Measurements from ENCODE around the gene WDFY4. TPM values are rescaled to one million over a fixed set of nuclear protein-coding genes. Genes with fewer than 3 reads are reported as not detected.

WDFY4 gene
- total and polyA plus RNA-seq, 5 experiments from 2014 or later: 0.04 to 8.5 (median 4.3) TPM; not detected in 1

GRCh38 chr10:48881937-48882336 lies 197.3 kb downstream of the WDFY4 start:
- ATAC-seq (no peak), DNase-seq (no peak)
- POLR2A ChIA-PET: no interaction called here
- no peaks in the 10 kb centered on the region for H3K9me3 Mint-ChIP-seq
- H3K36me3 Mint-ChIP-seq: no peaks in the 10 kb centered on the region
- peaks cover 0 to 2% (median 0%) of the 10 kb centered on the region in 4 donors for H3K4me1 Mint-ChIP-seq
- peaks cover 0 to 2% (median 0%) of the 10 kb centered on the region in 5 donors for H3K27me3 Mint-ChIP-seq
- no peak overlapping the region for H3K4me3 Mint-ChIP-seq
- no peak overlapping the region for H3K27ac Mint-ChIP-seq

- no peaks in the 10 kb centered on the region for H3K9me3 Mint-ChIP-seq
- H3K4me1 Mint-ChIP-seq: peaks cover 0 to 2% (median 0%) of the 10 kb centered on the region in 4 donors
- H3K36me3 Mint-ChIP-seq: no peaks in the 10 kb centered on the region
- H3K27ac Mint-ChIP-seq: no peak overlapping the region
- H3K4me3 Mint-ChIP-seq: no peak overlapping the region
- no peak for ATAC-seq
- H3K27me3 Mint-ChIP-seq: peaks cover 0 to 2% (median 0%) of the 10 kb centered on the region in 5 donors
- POLR2A ChIA-PET: no interaction called here
- DNase-seq: no peak
These were observed 198.2 kb downstream of the WDFY4 start for GRCh38 chr10:48882881-48883280.

GRCh38 chr10:48883701-48884100 lies 199.0 kb downstream of the WDFY4 start:
- no peak overlapping the region for H3K4me3 Mint-ChIP-seq
- no peak overlapping the region for H3K27ac Mint-ChIP-seq
- peaks cover 0 to 2% (median 0%) of the 10 kb centered on the region in 5 donors for H3K27me3 Mint-ChIP-seq
- DNase-seq (no peak), ATAC-seq (no peak)
- no peaks in the 10 kb centered on the region for H3K36me3 Mint-ChIP-seq
- H3K9me3 Mint-ChIP-seq: no peaks in the 10 kb centered on the region
- POLR2A ChIA-PET: no interaction called here
- peaks cover 0 to 2% (median 0%) of the 10 kb centered on the region in 4 donors for H3K4me1 Mint-ChIP-seq

GRCh38 chr10:48884179-48885045 lies 199.7 kb downstream of the WDFY4 start:
- no peaks in the 10 kb centered on the region for H3K9me3 Mint-ChIP-seq
- POLR2A ChIA-PET: no interaction called here

GRCh38 chr10:48885376-48885775 lies 200.7 kb downstream of the WDFY4 start:
- H3K36me3 Mint-ChIP-seq: no peaks in the 10 kb centered on the region
- H3K4me1 Mint-ChIP-seq: peaks cover 0 to 2% (median 0%) of the 10 kb centered on the region in 4 donors
- no peak for ATAC-seq
- H3K27ac Mint-ChIP-seq: no peak overlapping the region
- H3K9me3 Mint-ChIP-seq: no peaks in the 10 kb centered on the region
- H3K4me3 Mint-ChIP-seq: no peak overlapping the region
- peaks cover 0 to 2% (median 0%) of the 10 kb centered on the region in 5 donors for H3K27me3 Mint-ChIP-seq
- POLR2A ChIA-PET: no interaction called here
- no peak for DNase-seq

More at GRCh38 chr10:48884179-48885045, 199.7 kb downstream of the WDFY4 start:
- Mint-ChIP-seq H3K27ac (peak overlapping the region in 1 of 10 donors; percentile 16), H3K4me1 (peaks cover 0 to 2% (median 0%) of the 10 kb centered on the region in 4 donors), H3K27me3 (peaks cover 0 to 2% (median 0%) of the 10 kb centered on the region in 5 donors), H3K4me3 (no peak overlapping the region), H3K36me3 (no peaks in the 10 kb centered on the region)
- ATAC-seq (no peak), DNase-seq (no peak)

- Mint-ChIP-seq H3K27me3 (no peaks in the 10 kb centered on the region), H3K27ac (no peak overlapping the region), H3K9me3 (no peaks in the 10 kb centered on the region), H3K4me3 (no peak overlapping the region), H3K4me1 (peaks cover 0 to 2% (median 0%) of the 10 kb centered on the region in 4 donors), H3K36me3 (no peaks in the 10 kb centered on the region)
- ATAC-seq (no peak), DNase-seq (no peak)
- POLR2A ChIA-PET: no interaction called here
These were observed 203.3 kb downstream of the WDFY4 start for GRCh38 chr10:48887982-48888381.

GRCh38 chr10:48890888-48891850 lies 206.5 kb downstream of the WDFY4 start:
- Mint-ChIP-seq H3K27me3 (no peaks in the 10 kb centered on the region), H3K4me1 (no peaks in the 10 kb centered on the region), H3K4me3 (no peak overlapping the region), H3K9me3 (no peaks in the 10 kb centered on the region), H3K27ac (no peak overlapping the region), H3K36me3 (no peaks in the 10 kb centered on the region)
- no peak for ATAC-seq
- no peak for DNase-seq
- POLR2A ChIA-PET: no interaction called here

- Mint-ChIP-seq H3K9me3 (no peaks in the 10 kb centered on the region), H3K36me3 (no peaks in the 10 kb centered on the region), H3K27me3 (peaks cover 0 to 2% (median 0%) of the 10 kb centered on the region in 5 donors), H3K4me3 (no peak overlapping the region), H3K4me1 (no peaks in the 10 kb centered on the region), H3K27ac (no peak overlapping the region)
- DNase-seq (no peak), ATAC-seq (no peak)
- POLR2A ChIA-PET: no interaction called here
These were observed 210.5 kb downstream of the WDFY4 start for GRCh38 chr10:48894911-48895802.

GRCh38 chr10:48895803-48896195 lies 211.1 kb downstream of the WDFY4 start:
- H3K9me3 Mint-ChIP-seq: no peaks in the 10 kb centered on the region
- DNase-seq: no peak
- H3K4me3 Mint-ChIP-seq: no peak overlapping the region
- no peaks in the 10 kb centered on the region for H3K36me3 Mint-ChIP-seq
- H3K27ac Mint-ChIP-seq: no peak overlapping the region
- POLR2A ChIA-PET: no interaction called here
- peaks cover 0 to 2% (median 0%) of the 10 kb centered on the region in 5 donors for H3K27me3 Mint-ChIP-seq
- ATAC-seq: no peak
- H3K4me1 Mint-ChIP-seq: no peaks in the 10 kb centered on the region

GRCh38 chr10:48896756-48897440 lies 212.2 kb downstream of the WDFY4 start:
- Mint-ChIP-seq H3K4me1 (peaks cover 0 to under 1% (median 0%) of the 10 kb centered on the region in 4 donors), H3K36me3 (no peaks in the 10 kb centered on the region), H3K4me3 (no peak overlapping the region), H3K27me3 (peaks cover 0 to 2% (median 0%) of the 10 kb centered on the region in 5 donors), H3K9me3 (peaks cover 0 to under 1% (median 0%) of the 10 kb centered on the region in 9 donors), H3K27ac (no peak overlapping the region)
- POLR2A ChIA-PET: no interaction called here
- ATAC-seq (no peak), DNase-seq (no peak)

- Mint-ChIP-seq H3K36me3 (no peaks in the 10 kb centered on the region), H3K27me3 (peaks cover 0 to 2% (median 0%) of the 10 kb centered on the region in 5 donors), H3K9me3 (peaks cover 0 to 1% (median 0%) of the 10 kb centered on the region in 9 donors), H3K27ac (no peak overlapping the region), H3K4me3 (no peak overlapping the region), H3K4me1 (peaks cover 0 to 1% (median 0%) of the 10 kb centered on the region in 4 donors)
- no peak for ATAC-seq
- DNase-seq: no peak
- POLR2A ChIA-PET: no interaction called here
These were observed 212.7 kb downstream of the WDFY4 start for GRCh38 chr10:48897441-48897790.

- H3K27ac Mint-ChIP-seq: no peak overlapping the region
- H3K4me1 Mint-ChIP-seq: peaks cover 0 to 1% (median 0%) of the 10 kb centered on the region in 4 donors
- H3K9me3 Mint-ChIP-seq: peaks cover 0 to 1% (median 0%) of the 10 kb centered on the region in 9 donors
- H3K4me3 Mint-ChIP-seq: no peak overlapping the region
- ATAC-seq: no peak
- POLR2A ChIA-PET: no interaction called here
- peaks cover 0 to 2% (median 0%) of the 10 kb centered on the region in 5 donors for H3K27me3 Mint-ChIP-seq
- DNase-seq: no peak
- no peaks in the 10 kb centered on the region for H3K36me3 Mint-ChIP-seq
These were observed 213.8 kb downstream of the WDFY4 start for GRCh38 chr10:48898426-48898825.

Data from naive thymus-derived CD8-positive, alpha-beta T cell (primary cell).